Retinal pigment epithelial cell (primary cell): ENCODE results near the gene DPYSL4.

Source experiments
- DNase-seq: peaks from one replicate; pipeline ENCODE4 v3.0.0-alpha.2; 2010; ENCODE audit warnings: low read depth
- H3K4me3 ChIP-seq: 2 replicates; pipeline ENCODE4 v1.5.1; 2011; ENCODE audit warnings: mild to moderate bottlenecking, low read length, control low read depth, moderate library complexity
- TF ChIP-seq, protein P1 (sequence below): conservative IDR thresholded peaks from 2 replicates; pipeline ENCODE4 v1.5.1; 2011; ENCODE audit warnings: low read depth, low read length, control low read depth, inconsistent platforms

Gene DPYSL4

DNA sequence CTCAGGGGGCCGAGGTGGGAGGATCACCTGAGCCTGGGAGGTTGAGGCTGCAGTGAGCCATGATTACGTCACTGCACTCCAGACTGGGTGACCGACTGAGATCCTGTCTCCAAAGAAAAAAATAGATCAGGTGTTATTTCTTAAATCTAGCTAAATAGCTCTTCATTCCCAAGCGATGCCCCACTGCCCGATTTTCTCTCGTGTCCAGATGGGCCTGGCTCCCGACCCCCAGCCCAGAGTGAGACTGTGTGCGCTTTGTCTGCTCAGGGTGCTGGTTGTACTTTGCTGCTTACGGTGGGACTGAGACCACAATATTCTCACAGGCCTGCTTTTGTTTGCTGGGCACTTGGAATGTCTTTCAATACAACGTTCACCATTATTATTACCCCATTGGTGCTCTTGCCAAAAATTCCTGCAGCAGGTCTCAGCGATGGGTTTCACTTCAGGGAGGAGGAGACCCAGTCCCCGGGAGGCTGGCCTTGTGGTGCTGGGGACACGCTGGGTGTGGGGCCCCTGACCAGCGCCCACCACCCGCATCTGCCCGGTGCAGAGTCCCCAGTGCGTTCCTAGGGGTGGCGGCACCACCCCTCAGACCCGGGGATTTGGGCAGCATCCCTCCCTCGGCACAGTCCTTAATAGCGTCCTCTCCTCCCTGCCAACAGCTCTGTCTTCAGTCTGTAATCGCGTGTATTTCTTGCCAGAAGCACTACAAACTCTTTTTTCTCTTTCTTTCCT is 20.4 kb upstream of the DPYSL4 start:
- no peak for DNase-seq
- H3K4me3 ChIP-seq, result no peak overlapping the region
- TF ChIP-seq, protein P1, sequence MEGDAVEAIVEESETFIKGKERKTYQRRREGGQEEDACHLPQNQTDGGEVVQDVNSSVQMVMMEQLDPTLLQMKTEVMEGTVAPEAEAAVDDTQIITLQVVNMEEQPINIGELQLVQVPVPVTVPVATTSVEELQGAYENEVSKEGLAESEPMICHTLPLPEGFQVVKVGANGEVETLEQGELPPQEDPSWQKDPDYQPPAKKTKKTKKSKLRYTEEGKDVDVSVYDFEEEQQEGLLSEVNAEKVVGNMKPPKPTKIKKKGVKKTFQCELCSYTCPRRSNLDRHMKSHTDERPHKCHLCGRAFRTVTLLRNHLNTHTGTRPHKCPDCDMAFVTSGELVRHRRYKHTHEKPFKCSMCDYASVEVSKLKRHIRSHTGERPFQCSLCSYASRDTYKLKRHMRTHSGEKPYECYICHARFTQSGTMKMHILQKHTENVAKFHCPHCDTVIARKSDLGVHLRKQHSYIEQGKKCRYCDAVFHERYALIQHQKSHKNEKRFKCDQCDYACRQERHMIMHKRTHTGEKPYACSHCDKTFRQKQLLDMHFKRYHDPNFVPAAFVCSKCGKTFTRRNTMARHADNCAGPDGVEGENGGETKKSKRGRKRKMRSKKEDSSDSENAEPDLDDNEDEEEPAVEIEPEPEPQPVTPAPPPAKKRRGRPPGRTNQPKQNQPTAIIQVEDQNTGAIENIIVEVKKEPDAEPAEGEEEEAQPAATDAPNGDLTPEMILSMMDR, result no peak

DNA sequence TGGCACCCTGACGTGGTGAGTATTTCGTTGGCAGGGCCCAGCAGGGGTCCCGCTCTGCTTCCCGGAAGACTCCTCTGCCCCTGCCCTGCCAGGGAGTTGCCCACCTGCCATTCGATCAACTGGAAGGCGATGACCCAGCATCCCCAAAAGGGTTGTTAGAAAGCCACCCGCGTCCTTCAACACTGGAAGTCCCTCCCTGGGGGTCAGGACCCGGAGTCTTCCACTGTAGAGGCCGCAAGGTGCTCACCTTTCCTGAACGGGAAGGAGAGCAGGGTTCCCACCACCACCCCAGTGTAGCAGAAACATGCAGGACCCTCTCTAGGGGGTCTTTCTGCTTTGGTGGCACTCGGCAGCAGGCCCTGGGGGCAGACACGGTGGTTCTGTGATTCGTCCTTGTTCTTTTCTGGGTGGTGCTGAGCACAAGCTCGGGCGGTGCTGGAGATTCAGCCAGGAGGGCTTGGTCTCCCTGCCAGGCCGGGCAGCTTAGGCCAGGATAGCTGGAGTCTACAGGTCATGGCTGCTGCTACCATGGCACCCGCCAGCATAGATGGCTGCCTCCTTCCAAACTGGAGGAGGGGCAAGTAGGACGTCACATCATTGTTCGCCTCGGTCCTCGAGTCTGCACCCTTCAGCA is 19.6 kb upstream of the DPYSL4 start:
- H3K4me3 ChIP-seq, result no peak overlapping the region
- DNase-seq, result no peak
- TF ChIP-seq, protein P1, result no peak

DNA sequence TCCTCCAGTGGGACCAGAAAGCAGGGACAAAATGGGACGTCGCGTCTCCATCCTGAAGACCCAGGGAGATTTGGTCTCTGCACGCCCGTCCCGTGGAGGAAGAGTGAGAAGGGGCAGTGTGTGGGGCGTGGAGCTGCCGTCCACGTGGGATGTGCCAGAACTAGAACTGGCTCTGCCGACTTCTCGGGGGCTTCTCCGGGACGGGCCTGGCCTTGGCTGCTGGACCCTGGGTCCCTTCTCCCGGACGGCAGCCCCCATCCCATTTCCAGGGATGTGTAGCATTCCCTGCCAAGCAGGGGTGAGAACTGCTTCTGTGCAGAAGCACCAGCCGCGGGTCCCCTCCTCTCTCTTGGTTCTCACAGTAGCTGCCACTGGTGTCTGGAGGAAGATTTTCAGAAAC is 18.8 kb upstream of the DPYSL4 start:
- DNase-seq, result no peak
- H3K4me3 ChIP-seq, result no peak overlapping the region
- TF ChIP-seq, protein P1, result no peak

DNA sequence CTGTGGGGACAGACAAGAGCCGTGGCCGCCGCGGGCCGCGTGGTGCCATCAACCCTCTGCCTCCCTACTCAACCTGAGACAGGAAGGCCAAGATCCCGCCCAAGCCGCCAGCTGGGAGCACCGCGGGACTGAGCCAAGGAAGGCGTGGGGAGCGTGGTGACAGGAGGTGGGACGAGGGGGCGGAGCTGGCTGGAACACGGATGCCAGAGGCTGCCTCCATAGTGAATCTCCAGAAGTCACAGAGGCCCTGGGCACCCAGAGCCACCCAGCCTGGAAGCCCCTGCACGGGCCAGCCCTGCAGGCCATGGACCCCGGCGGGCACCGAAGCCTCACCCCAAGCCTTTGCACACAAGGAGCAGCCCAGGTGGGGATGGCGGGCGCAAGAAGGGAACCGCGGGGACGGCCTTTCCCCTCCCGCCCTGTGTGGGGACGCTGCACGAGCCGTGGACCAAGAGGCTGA is 18.1 kb upstream of the DPYSL4 start:
- DNase-seq, result no peak
- TF ChIP-seq, protein P1, result no peak
- no peak overlapping the region for H3K4me3 ChIP-seq

DNA sequence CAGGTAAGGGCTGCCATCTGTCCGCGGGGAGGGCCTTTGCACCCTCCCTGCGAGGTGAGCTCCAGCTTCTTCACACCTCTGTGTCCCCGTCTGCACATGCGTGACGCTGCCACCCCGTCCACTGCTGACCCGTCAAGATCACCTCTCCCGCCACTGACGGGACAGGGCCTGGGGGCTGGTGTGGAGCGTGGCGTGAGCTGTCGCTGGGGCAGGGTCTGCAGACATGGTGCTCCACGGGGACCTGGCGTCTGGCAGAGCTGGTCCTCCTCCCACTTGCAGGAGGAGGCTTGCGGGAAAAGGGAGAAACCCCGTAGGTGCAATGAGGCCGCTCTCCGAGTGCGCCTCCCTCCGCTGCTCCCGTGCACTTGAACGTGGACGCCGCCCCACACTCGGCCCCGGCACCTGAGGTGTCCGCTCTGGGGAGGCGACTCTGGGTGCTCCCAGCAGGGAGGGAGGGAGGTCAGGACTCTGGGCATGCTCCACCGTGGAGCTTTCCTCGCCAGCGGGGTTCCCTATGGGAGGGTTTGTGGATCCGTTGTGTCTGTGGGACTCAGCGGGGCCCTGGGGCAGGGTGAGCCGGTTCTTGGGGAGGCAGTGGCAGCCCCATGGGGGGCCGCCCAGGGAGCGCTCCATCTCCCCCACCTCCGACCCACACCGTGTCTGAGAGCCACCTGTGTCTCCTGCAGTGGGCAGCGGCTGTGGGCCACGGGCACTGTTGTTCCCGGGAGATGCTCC is 17.6 kb upstream of the DPYSL4 start:
- H3K4me3 ChIP-seq, result no peak overlapping the region
- DNase-seq, result no peak
- TF ChIP-seq, protein P1, result no peak

DNA sequence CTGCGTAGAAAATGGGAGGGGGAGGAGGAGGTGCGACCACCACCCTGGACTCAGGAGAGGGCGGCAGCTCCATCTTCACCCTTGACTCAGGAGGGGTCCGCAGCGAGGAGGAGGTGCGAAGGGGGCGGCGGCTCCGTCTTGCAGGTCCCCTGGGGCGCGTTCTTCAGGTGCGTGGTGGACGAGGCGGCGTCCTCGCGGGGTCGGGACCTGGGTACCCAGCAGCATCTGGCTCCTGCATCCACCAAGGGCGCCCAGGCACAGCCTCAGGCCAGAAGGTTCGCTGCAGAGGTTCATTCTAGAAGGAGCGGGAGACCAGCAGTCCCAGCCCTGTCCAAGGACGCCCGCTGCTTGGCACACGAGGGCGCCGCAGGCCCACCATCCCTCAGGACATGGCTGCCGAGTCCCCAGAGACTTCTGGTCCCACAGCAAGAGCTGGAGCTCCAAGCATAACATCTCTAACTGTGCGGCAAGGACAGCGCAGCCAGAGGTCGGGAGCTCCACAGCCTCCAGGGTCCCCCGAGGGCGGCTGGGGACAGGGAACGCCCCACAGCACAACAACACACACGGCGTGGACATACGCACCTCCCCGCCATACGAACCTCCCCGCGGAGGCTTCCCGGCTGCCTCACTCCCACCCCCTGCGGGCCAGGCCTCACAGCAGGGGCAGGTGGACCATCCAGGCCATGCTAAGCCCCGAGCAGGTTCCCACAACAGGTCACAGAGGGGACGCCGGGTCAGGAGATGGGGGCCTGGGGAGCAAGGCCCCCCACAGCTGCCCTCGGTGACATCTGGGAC is 16.8 kb upstream of the DPYSL4 start:
- H3K4me3 ChIP-seq, result no peak overlapping the region
- no peak for DNase-seq
- TF ChIP-seq, protein P1, result no peak
